ENCODE measurements around the gene HBQ1. TPM values are rescaled to one million over a fixed set of nuclear protein-coding genes. Genes with fewer than 3 reads are reported as not detected.
"Not testable (repeated sequence)": the region's sequence is repeated elsewhere in the genome, so short reads cannot be mapped to it uniquely, and the experiment has no call there.

HBQ1 gene
- polyA plus RNA-seq, 3 donors from 2014 or later: 4.9 to 10.3 (median 8.9) TPM

DNA sequence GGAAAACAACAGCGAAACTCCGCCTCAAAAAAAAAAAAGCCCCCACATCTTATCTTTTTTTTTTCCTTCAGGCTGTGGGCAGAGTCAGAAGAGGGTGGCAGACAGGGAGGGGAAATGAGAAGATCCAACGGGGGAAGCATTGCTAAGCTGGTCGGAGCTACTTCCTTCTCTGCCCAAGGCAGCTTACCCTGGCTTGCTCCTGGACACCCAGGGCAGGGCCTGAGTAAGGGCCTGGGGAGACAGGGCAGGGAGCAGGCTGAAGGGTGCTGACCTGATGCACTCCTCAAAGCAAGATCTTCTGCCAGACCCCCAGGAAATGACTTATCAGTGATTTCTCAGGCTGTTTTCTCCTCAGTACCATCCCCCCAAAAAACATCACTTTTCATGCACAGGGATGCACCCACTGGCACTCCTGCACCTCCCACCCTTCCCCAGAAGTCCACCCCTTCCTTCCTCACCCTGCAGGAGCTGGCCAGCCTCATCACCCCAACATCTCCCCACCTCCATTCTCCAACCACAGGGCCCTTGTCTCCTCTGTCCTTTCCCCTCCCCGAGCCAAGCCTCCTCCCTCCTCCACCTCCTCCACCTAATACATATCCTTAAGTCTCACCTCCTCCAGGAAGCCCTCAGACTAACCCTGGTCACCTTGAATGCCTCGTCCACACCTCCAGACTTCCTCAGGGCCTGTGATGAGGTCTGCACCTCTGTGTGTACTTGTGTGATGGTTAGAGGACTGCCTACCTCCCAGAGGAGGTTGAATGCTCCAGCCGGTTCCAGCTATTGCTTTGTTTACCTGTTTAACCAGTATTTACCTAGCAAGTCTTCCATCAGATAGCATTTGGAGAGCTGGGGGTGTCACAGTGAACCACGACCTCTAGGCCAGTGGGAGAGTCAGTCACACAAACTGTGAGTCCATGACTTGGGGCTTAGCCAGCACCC is 5.0 kb upstream of the HBQ1 start:
- no peaks in the 10 kb centered on the region for H3K36me3 Mint-ChIP-seq
- peak overlapping the region in 4 of 5 donors; percentile 46 to 62 (median 58) for H3K4me3 Mint-ChIP-seq
- DNase-seq: no peak
- H3K27ac Mint-ChIP-seq: no peak overlapping the region
- peaks cover 15 to 18% of the 10 kb centered on the region in 2 donors for H3K4me1 Mint-ChIP-seq
- no peaks in the 10 kb centered on the region for H3K9me3 Mint-ChIP-seq
- H3K27me3 Mint-ChIP-seq (ENCODE audit: low read depth in 3 of 3): peaks cover 20 to 37% (median 28%) of the 10 kb centered on the region in 3 donors

DNA sequence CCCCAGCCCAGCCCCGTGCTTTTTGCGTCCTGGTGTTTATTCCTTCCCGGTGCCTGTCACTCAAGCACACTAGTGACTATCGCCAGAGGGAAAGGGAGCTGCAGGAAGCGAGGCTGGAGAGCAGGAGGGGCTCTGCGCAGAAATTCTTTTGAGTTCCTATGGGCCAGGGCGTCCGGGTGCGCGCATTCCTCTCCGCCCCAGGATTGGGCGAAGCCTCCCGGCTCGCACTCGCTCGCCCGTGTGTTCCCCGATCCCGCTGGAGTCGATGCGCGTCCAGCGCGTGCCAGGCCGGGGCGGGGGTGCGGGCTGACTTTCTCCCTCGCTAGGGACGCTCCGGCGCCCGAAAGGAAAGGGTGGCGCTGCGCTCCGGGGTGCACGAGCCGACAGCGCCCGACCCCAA is 4.3 kb upstream of the HBQ1 start:
- not testable (repeated sequence) for H3K36me3 Mint-ChIP-seq, DNase-seq, H3K9me3 Mint-ChIP-seq, H3K27ac Mint-ChIP-seq
- H3K4me3 Mint-ChIP-seq: peak overlapping the region in 3 of 5 donors; percentile 18 to 29 (median 27)
- peaks cover 15 to 19% of the 10 kb centered on the region in 2 donors for H3K4me1 Mint-ChIP-seq
- H3K27me3 Mint-ChIP-seq (ENCODE audit: low read depth in 3 of 3): peaks cover 19 to 30% (median 28%) of the 10 kb centered on the region in 3 donors

DNA sequence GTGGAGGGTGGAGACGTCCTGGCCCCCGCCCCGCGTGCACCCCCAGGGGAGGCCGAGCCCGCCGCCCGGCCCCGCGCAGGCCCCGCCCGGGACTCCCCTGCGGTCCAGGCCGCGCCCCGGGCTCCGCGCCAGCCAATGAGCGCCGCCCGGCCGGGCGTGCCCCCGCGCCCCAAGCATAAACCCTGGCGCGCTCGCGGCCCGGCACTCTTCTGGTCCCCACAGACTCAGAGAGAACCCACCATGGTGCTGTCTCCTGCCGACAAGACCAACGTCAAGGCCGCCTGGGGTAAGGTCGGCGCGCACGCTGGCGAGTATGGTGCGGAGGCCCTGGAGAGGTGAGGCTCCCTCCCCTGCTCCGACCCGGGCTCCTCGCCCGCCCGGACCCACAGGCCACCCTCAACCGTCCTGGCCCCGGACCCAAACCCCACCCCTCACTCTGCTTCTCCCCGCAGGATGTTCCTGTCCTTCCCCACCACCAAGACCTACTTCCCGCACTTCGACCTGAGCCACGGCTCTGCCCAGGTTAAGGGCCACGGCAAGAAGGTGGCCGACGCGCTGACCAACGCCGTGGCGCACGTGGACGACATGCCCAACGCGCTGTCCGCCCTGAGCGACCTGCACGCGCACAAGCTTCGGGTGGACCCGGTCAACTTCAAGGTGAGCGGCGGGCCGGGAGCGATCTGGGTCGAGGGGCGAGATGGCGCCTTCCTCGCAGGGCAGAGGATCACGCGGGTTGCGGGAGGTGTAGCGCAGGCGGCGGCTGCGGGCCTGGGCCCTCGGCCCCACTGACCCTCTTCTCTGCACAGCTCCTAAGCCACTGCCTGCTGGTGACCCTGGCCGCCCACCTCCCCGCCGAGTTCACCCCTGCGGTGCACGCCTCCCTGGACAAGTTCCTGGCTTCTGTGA is 3.5 kb upstream of the HBQ1 start, which contains the start of gene HBA1:
TSS of gene HBA1 (plus strand) at position 204 of the 906 bp plus-strand sequence. CDS start at position 241, 37 bp downstream.
- peak in 1 of 3 donors; percentile 25 for DNase-seq
- peak within 1 kb of the TSS; percentile 42 to 67 (median 60) for H3K4me3 Mint-ChIP-seq
- not testable (repeated sequence) for H3K36me3 Mint-ChIP-seq, H3K9me3 Mint-ChIP-seq, H3K27ac Mint-ChIP-seq
- peaks cover 15 to 20% of the 10 kb centered on the region in 2 donors for H3K4me1 Mint-ChIP-seq
- peaks cover 16 to 30% (median 25%) of the 10 kb centered on the region in 3 donors for H3K27me3 Mint-ChIP-seq (ENCODE audit: low read depth in 3 of 3)

DNA sequence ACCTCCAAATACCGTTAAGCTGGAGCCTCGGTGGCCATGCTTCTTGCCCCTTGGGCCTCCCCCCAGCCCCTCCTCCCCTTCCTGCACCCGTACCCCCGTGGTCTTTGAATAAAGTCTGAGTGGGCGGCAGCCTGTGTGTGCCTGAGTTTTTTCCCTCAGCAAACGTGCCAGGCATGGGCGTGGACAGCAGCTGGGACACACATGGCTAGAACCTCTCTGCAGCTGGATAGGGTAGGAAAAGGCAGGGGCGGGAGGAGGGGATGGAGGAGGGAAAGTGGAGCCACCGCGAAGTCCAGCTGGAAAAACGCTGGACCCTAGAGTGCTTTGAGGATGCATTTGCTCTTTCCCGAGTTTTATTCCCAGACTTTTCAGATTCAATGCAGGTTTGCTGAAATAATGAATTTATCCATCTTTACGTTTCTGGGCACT is 2.9 kb upstream of the HBQ1 start:
- Mint-ChIP-seq H3K4me1 (peaks cover 15 to 20% of the 10 kb centered on the region in 2 donors), H3K27me3 (ENCODE audit: low read depth in 3 of 3) (peaks cover 15 to 30% (median 24%) of the 10 kb centered on the region in 3 donors), H3K9me3 (no peaks in the 10 kb centered on the region), H3K36me3 (no peaks in the 10 kb centered on the region), H3K27ac (no peak overlapping the region), H3K4me3 (peak overlapping the region; percentile 42 to 67 (median 59))
- no peak for DNase-seq

DNA sequence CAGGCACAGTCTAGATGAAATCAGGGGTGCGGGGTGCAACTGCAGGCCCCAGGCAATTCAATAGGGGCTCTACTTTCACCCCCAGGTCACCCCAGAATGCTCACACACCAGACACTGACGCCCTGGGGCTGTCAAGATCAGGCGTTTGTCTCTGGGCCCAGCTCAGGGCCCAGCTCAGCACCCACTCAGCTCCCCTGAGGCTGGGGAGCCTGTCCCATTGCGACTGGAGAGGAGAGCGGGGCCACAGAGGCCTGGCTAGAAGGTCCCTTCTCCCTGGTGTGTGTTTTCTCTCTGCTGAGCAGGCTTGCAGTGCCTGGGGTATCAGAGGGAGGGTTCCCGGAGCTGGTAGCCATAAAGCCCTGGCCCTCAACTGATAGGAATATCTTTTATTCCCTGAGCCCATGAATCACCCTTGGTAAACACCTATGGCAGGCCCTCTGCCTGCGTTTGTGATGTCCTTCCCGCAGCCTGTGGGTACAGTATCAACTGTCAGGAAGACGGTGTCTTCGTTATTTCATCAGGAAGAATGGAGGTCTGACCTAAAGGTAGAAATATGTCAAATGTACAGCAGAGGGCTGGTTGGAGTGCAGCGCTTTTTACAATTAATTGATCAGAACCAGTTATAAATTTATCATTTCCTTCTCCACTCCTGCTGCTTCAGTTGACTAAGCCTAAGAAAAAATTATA is 2.1 kb upstream of the HBQ1 start:
- Mint-ChIP-seq H3K27ac (no peak overlapping the region), H3K36me3 (no peaks in the 10 kb centered on the region), H3K9me3 (no peaks in the 10 kb centered on the region), H3K27me3 (ENCODE audit: low read depth in 3 of 3) (peaks cover 15 to 30% (median 24%) of the 10 kb centered on the region in 3 donors), H3K4me3 (peak overlapping the region; percentile 21 to 67 (median 47)), H3K4me1 (peaks cover 15 to 20% of the 10 kb centered on the region in 2 donors)
- no peak for DNase-seq

DNA sequence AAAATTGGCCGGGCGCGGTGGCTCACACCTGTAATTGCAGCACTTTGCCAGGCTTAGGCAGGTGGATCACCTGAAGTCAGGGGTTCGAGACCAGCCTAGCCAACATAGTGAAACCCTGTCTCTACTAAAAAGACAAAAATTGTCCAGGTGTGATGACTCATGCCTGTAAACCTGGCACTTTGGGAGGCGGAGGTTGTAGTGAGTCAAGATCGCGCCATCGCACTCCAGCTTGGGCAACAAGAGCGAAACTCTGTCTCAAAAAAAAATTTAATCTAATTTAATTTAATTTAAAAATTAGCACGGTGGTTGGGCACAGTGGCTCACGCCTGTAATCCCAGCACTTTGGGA is 1.6 kb upstream of the HBQ1 start:
- no peak overlapping the region for H3K27ac Mint-ChIP-seq
- no peaks in the 10 kb centered on the region for H3K9me3 Mint-ChIP-seq
- peaks cover 15 to 30% (median 22%) of the 10 kb centered on the region in 3 donors for H3K27me3 Mint-ChIP-seq (ENCODE audit: low read depth in 3 of 3)
- peak overlapping the region in 1 of 5 donors; percentile 40 for H3K4me3 Mint-ChIP-seq
- H3K36me3 Mint-ChIP-seq: no peaks in the 10 kb centered on the region
- peaks cover 15 to 18% of the 10 kb centered on the region in 2 donors for H3K4me1 Mint-ChIP-seq
- no peak for DNase-seq

DNA sequence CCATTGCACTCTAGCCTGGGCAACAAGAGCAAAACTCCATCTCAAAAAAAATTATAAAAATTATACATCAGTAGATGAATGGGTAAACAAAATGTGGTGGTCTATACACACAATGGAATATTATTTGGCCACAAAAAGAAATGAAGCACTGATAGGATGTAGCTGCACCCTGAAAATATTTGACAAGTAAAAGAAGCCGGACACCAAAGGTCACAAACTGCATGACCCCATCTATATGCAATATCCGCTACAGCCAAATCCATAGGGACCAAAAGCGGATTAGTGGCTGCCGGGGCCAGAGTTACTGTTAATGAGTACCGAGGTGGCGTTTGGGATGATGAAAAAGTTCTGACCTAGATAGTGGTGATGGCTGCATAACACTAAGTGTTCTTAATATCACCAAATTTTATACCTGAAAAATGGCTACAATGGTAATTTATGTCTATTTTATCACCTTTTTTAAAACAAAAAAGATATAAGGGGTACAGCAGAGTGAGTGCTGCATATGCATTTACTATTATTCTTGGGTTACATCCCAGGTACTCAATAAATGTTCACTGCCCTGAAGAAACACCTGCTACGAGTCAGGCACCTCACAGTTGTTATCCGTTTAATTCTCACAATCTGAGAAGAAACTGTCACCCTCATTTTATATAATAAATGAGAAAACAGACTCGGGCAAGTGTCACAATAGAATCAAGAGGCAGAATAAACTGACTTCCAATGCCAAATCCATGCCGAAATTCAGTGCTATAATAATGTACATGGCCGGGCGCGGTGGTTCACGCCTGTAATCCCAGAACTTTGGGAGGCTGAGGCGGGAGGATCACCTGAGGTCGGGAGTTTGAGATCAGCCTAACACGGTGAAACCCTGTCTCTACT is 807 bp upstream of the HBQ1 start:
- Mint-ChIP-seq H3K36me3 (no peaks in the 10 kb centered on the region), H3K27ac (no peak overlapping the region), H3K4me1 (peaks cover 15 to 17% of the 10 kb centered on the region in 2 donors), H3K27me3 (ENCODE audit: low read depth in 3 of 3) (peaks cover 15 to 28% (median 19%) of the 10 kb centered on the region in 3 donors), H3K9me3 (no peaks in the 10 kb centered on the region), H3K4me3 (peak overlapping the region; percentile 57 to 68 (median 68))
- no peak for DNase-seq

DNA sequence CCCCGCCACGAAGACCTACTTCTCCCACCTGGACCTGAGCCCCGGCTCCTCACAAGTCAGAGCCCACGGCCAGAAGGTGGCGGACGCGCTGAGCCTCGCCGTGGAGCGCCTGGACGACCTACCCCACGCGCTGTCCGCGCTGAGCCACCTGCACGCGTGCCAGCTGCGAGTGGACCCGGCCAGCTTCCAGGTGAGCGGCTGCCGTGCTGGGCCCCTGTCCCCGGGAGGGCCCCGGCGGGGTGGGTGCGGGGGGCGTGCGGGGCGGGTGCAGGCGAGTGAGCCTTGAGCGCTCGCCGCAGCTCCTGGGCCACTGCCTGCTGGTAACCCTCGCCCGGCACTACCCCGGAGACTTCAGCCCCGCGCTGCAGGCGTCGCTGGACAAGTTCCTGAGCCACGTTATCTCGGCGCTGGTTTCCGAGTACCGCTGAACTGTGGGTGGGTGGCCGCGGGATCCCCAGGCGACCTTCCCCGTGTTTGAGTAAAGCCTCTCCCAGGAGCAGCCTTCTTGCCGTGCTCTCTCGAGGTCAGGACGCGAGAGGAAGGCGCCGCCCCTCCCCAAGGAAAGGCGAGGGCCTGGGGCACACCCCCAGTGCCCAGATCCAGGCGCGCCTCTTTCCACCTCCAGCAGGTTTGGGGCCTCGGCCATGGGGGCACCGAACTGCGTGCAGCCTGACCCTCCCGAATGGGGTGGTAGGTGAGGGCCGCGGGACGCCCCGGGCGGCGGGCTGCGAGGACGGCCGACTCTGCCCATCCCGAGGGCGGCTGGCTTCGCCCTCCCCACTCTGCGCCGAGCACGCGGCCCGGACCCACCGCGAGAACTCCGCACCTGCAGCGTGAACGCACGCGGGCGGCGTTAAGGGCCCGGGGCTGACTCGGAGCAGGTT is 664 bp downstream of the HBQ1 start:
- Mint-ChIP-seq H3K4me3 (peak overlapping the region in 4 of 5 donors; percentile 47 to 68 (median 62)), H3K4me1 (peaks cover 7 to 10% of the 10 kb centered on the region in 2 donors), H3K36me3 (peaks cover 0 to 6% (median 0%) of the 10 kb centered on the region in 3 donors), H3K27me3 (ENCODE audit: low read depth in 3 of 3) (peaks cover 8 to 20% (median 14%) of the 10 kb centered on the region in 3 donors), H3K27ac (no peak overlapping the region), H3K9me3 (no peaks in the 10 kb centered on the region)
- DNase-seq: peak; percentile 79 to 84 (median 82)

DNA sequence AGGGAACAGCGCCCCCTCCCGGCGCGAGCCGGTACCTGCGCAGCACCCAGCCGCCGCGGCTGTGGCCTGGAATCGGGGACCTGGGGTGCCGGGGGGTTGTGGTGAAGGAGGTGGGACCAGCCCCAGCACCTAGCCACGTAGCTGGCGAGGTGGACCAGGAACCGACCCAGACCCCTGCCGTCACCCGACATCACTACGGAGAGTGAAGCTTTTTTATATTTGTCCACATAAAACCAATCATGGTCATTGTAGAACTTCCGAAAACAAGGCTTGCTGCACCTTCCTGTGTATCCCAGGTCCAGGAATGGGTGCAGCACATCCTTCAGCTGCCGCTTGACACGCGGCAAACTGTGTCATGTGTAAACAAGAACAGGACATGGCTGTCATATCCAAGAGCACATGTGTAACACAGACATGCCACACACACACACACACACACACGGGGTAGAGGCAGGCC is 1.3 kb downstream of the HBQ1 start:
- Mint-ChIP-seq H3K9me3 (no peaks in the 10 kb centered on the region), H3K27ac (no peak overlapping the region), H3K4me3 (peak overlapping the region in 2 of 5 donors; percentile 30 to 51)

DNA sequence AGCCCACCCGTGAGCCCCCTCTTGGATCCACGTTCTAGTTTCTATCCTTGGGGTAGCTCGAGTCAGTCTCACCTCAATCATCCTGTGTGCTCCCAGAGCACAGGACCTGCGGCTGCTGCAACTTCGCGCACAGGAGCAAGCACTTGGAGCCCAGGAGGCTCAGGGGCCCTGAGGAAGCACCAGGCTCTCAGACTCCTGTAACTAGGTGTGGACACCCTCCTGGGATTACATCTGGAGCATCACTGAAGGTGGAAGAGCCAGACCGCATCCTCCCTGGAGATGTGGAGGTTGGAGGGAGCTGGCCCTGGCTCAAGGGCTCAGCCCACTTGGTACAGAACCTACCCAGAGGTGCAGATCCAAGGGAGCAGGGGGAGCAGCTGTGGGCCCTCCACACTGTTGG is 2.7 kb downstream of the HBQ1 start:
- Mint-ChIP-seq H3K9me3 (no peaks in the 10 kb centered on the region), H3K4me3 (no peak overlapping the region), H3K27me3 (ENCODE audit: low read depth in 3 of 3) (peaks cover 2 to 13% (median 12%) of the 10 kb centered on the region in 3 donors), H3K36me3 (peaks cover 0 to 6% (median 0%) of the 10 kb centered on the region in 3 donors), H3K4me1 (peaks cover 6 to 7% of the 10 kb centered on the region in 2 donors), H3K27ac (no peak overlapping the region)
- DNase-seq: no peak

More for the DNA sequence above, 1.3 kb downstream of the HBQ1 start:
- Mint-ChIP-seq H3K4me1 (peaks cover 7 to 10% of the 10 kb centered on the region in 2 donors), H3K27me3 (ENCODE audit: low read depth in 3 of 3) (peaks cover 8 to 20% (median 14%) of the 10 kb centered on the region in 3 donors), H3K36me3 (peaks cover 0 to 6% (median 0%) of the 10 kb centered on the region in 3 donors)
- no peak for DNase-seq

DNA sequence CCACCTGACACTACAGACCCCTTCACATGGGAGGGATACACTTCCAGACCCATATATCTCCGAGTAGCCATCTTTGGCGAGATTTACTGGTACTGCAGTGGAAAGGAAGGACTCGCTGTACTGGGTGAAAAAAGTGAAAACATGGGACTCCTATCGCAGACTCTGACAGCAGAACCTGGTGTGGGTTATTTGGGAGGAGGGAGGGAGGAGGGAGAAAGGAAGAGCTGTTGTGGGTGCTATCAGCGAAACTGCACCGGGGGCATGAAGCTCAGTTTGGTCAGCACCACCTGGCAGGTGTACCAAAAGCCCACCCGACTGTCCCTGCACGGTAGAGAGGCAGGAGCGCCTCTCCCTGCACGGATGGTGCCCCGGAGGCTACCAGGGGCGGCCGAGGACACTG is 5.0 kb downstream of the HBQ1 start:
- Mint-ChIP-seq H3K27me3 (ENCODE audit: low read depth in 3 of 3) (peaks cover 0 to 5% (median 0%) of the 10 kb centered on the region in 3 donors), H3K4me3 (no peak overlapping the region), H3K9me3 (no peaks in the 10 kb centered on the region), H3K27ac (peak overlapping the region in 1 of 6 donors; percentile 64), H3K36me3 (peaks cover 2 to 21% (median 13%) of the 10 kb centered on the region in 3 donors), H3K4me1 (peaks cover 0 to 4% of the 10 kb centered on the region in 2 donors)
- no peak for DNase-seq

All from immature natural killer cell (primary cell).